K562 (cell line): Measurements from ENCODE around the gene KRT16. TPM values are rescaled to one million over a fixed set of nuclear protein-coding genes. Genes with fewer than 3 reads are reported as not detected.
A peak's percentile ranks its signal among the peaks of the same experiment; 100 is the strongest.

Source experiments
- ATAC-seq: fragments of 200-7000 bp; cut with Tn5 transposase; 3 replicates; pipeline ENCODE4 v1.9.1; 2020; ENCODE audit warnings: moderate library complexity
- BruUV-seq: library from RNA; stranded (reverse); fragments of 400-500 nt; replicated peaks from 2 replicates; lab custom pipeline; 2021; lab: Mats Ljungman, UMichigan
- CTCF ChIA-PET: fragments of 300-600 bp; formaldehyde crosslinking; extraction: SDS; loops from one replicate; lab custom pipeline; 2021; ENCODE audit warnings: low intra/inter-chr PET ratio; lab: Yijun Ruan, JAX
- POLR2A ChIA-PET: fragments of 300-600, 350-650 bp; sonication (Branson Sonifier 250); formaldehyde crosslinking; extraction: SDS; loops from one replicate; lab custom pipeline; 2021; ENCODE audit warnings: antibody characterized with exemption, inconsistent platforms; lab: Yijun Ruan, JAX
- DNase-seq, 4 experiments: peaks; one replicate each; pipeline versions ENCODE4 v3.0.0 to v3.0.0-alpha.2; 2011 to 2018; ENCODE audit warnings: low spot score in 3 of 4, mixed read lengths in 3 of 4; ENCODE audit errors: extremely low read depth in 1 of 4
- FAIRE-seq: peaks from 2 replicates; lab custom pipeline; 2011; peaks lifted over from hg19 to GRCh38; lab: Jason Lieb, UNC
- H2AFZ ChIP-seq: 2 replicates; pipeline ENCODE4 v1.6.0; 2011; ENCODE audit warnings: low read depth, low read length, control low read depth, inconsistent platforms
- H3K27ac ChIP-seq: fragments of 200-600 bp; 3 replicates; pipeline ENCODE4 v1.8.0; 2011; ENCODE audit warnings: low read depth, mild to moderate bottlenecking, control low read depth, inconsistent platforms, low read length, moderate library complexity, mixed read lengths; ENCODE audit errors: extremely low read depth
- H3K27me3 ChIP-seq, 2 experiments: fragments of 300-600 bp in 1 of 2; 2 replicates in 1 of 2; 3 replicates in 1 of 2; pipeline versions ENCODE4 v1.6.0 to v1.8.0; 2011; ENCODE audit warnings: inconsistent platforms in 2 of 2, low read length in 2 of 2, mild to moderate bottlenecking in 1 of 2, mixed read lengths in 1 of 2, moderate library complexity in 1 of 2; ENCODE audit not compliant: control insufficient read depth in 2 of 2, insufficient read depth in 2 of 2
- H3K36me3 ChIP-seq: fragments of 300-600 bp; 3 replicates; pipeline ENCODE4 v1.8.0; 2011; ENCODE audit warnings: mild to moderate bottlenecking, low read length, inconsistent platforms; ENCODE audit not compliant: control insufficient read depth, insufficient read depth
- H3K4me1 ChIP-seq, 2 experiments: fragments of 200-600 bp in 1 of 2; replicated peaks in 1 of 2; 2 replicates in 1 of 2; 3 replicates in 1 of 2; pipeline versions ENCODE4 v1.5.1 to v1.8.0; 2011; ENCODE audit warnings: inconsistent platforms in 2 of 2, low read length in 2 of 2, mild to moderate bottlenecking in 1 of 2, mixed read lengths in 1 of 2, moderate library complexity in 1 of 2; ENCODE audit not compliant: control insufficient read depth in 2 of 2, insufficient read depth in 2 of 2
- H3K4me2 ChIP-seq: 2 replicates; pipeline ENCODE4 v1.6.1; 2011; ENCODE audit warnings: low read length, control low read depth, inconsistent platforms, mixed read lengths; ENCODE audit not compliant: insufficient read depth
- H3K4me3 ChIP-seq: fragments of 200-600 bp; sonication (generic), shearing (Covaris generic); 2 replicates; pipeline ENCODE4 v1.5.1; 2016; ENCODE audit warnings: control low read depth, inconsistent platforms
- H3K79me2 ChIP-seq: fragments of 200-600 bp; 3 replicates; pipeline ENCODE4 v1.8.0; 2011; ENCODE audit warnings: low read length, inconsistent platforms; ENCODE audit not compliant: control insufficient read depth, insufficient read depth
- H3K9ac ChIP-seq, 2 experiments: 2 replicates each; pipeline versions ENCODE4 v1.6.0 to v1.6.1; 2011; ENCODE audit warnings: low read depth in 2 of 2, low read length in 2 of 2, control low read depth in 1 of 2, inconsistent platforms in 1 of 2, mild to moderate bottlenecking in 1 of 2, mixed read lengths in 1 of 2; ENCODE audit not compliant: insufficient read depth in 1 of 2
- H3K9me1 ChIP-seq: one replicate; pipeline ENCODE4 v1.6.0; 2011; ENCODE audit warnings: inconsistent platforms, mild to moderate bottlenecking, low read length, moderate library complexity; ENCODE audit not compliant: control insufficient read depth, insufficient read depth
- H3K9me3 ChIP-seq: replicated peaks from 2 replicates; pipeline ENCODE4 v1.5.1; 2011; ENCODE audit warnings: low read depth, low read length, inconsistent platforms; ENCODE audit not compliant: control insufficient read depth, insufficient read depth
- H4K20me1 ChIP-seq: replicated peaks from 2 replicates; pipeline ENCODE4 v1.6.1; 2011; ENCODE audit warnings: low read length, inconsistent platforms, mixed read lengths; ENCODE audit not compliant: control insufficient read depth, insufficient read depth
- CBFA2T3 ChIP-seq: fragments of 450-650 bp; IDR thresholded peaks from 2 replicates; pipeline ENCODE4 v1.6.1; 2017
- ELF4 ChIP-seq: fragments of 450-650 bp; formaldehyde crosslinking; IDR thresholded peaks from 2 replicates; pipeline ENCODE4 v1.4.0; 2022; ENCODE audit warnings: missing genetic modification characterization
- MLLT1 ChIP-seq, 2 experiments: fragments of 450-650 bp; IDR thresholded peaks; 2 replicates each; pipeline ENCODE4 v1.6.1; 2016
- REST ChIP-seq, 2 experiments: fragments of 450-650 bp; formaldehyde crosslinking in 1 of 2; IDR thresholded peaks; 2 replicates each; pipeline versions ENCODE4 v1.4.0 to v1.6.1; 2014 to 2020; ENCODE audit warnings: mild to moderate bottlenecking in 2 of 2, borderline replicate concordance in 1 of 2, low read depth in 1 of 2
- SPI1 ChIP-seq: IDR thresholded peaks from 2 replicates; pipeline ENCODE4 v1.6.1; 2011; ENCODE audit warnings: low read depth, low read length, control low read depth, borderline replicate concordance
- TEAD4 ChIP-seq, 2 experiments: sonication (generic) in 1 of 2; formaldehyde crosslinking in 1 of 2; IDR thresholded peaks; 2 replicates each; pipeline versions ENCODE4 v1.6.1 to v1.8.0; 2012 to 2022; ENCODE audit warnings: borderline replicate concordance in 1 of 2, inconsistent platforms in 1 of 2, low read length in 1 of 2, mild to moderate bottlenecking in 1 of 2, missing genetic modification reagents in 1 of 2
- THRB ChIP-seq: fragments of 450-650 bp; formaldehyde crosslinking; conservative IDR thresholded peaks from 2 replicates; pipeline ENCODE4 v1.4.0; 2022; ENCODE audit warnings: mild to moderate bottlenecking, missing genetic modification characterization
- WGBS: fragments of 100-300 bp; shearing (Covaris generic); methylation state at CpG from one replicate; pipeline ENCODE4 v1.1.6; 2016; ENCODE audit warnings: low coverage, mixed read lengths; ENCODE audit not compliant: insufficient coverage; ENCODE audit errors: missing lambda C conversion rate; 5-methylcytosine and 5-hydroxymethylcytosine counted together
- in situ Hi-C: fragments of 300-500 bp; cut with MboI; formaldehyde crosslinking; loops from 4 replicates; pipeline ENCODE4 v1.15.0; 2018; ENCODE audit warnings: inconsistent platforms, mixed read lengths
- intact Hi-C: fragments of 100-400 bp; cut with micrococcal nuclease; formaldehyde crosslinking; loops from 2 replicates; pipeline ENCODE4 v1.14.2; 2022
- polyA plus RNA-seq, 8 experiments: library from polyadenylated mRNA; depleted of rRNA in 4 of 8; stranded (reverse) in 5 of 8; unstranded in 3 of 8; fragments of >200 nt; fragmentation: Nextera tagmentation in 2 of 8; fragmentation: Illumina TruSeq in 1 of 8; extraction: Ambion mirVana in 2 of 8; extraction: Trizol in 1 of 8; gene quantifications; 2 replicates each; pipeline versions ENCODE4 v1.2.1 to v1.2.3, GENCODE V29; 2011 to 2014; ENCODE audit warnings: inconsistent platforms in 1 of 8, missing spikeins in 1 of 8
- total RNA-seq, 7 experiments: library from RNA; depleted of rRNA in 6 of 7; stranded (reverse); fragments of >200 nt in 6 of 7; fragmentation: Illumina TruSeq in 2 of 7; extraction: Trizol in 2 of 7; gene quantifications; 2 replicates each; pipeline versions ENCODE4 v1.2.1 to v1.2.3, GENCODE V29; 2011 to 2021; ENCODE audit warnings: low replicate concordance in 1 of 7

KRT16 gene
- total and polyA plus RNA-seq, 9 of the 15 experiments (the other 6 are each of a cell fraction or from before 2014, with no cell fraction given): 0.04 TPM; not detected in 8

- no peak overlapping the region for H3K4me2 ChIP-seq
- no peaks in the 10 kb centered on the region for H3K36me3 ChIP-seq
- peak; percentile 6 for FAIRE-seq
- CTCF ChIA-PET: no interaction called here
- H3K9me1 ChIP-seq: no peaks in the 10 kb centered on the region
- no TSS peak for BruUV-seq
- POLR2A ChIA-PET: interaction anchor here (0.6 to 1.4 kb wide), 3 partner anchors 37 to 194 kb away, joined by 3 to 5 read pairs (median 4); partner anchors contain the start of gene EIF1
- H3K9ac ChIP-seq: no peak overlapping the region
- no peak overlapping the region for H3K4me3 ChIP-seq
- intact Hi-C loops (no loop called here), in situ Hi-C loops (loop anchor here (25.0 kb wide), 1 partner anchor 1040 kb away; no protein-coding TSS in a partner anchor)
- 46% methylated on average over 13 of the region's 13 CpGs for WGBS
- DNase-seq: no peak
- H3K27ac ChIP-seq: no peak overlapping the region
- ATAC-seq: no peak
- H2AFZ ChIP-seq: no peak overlapping the region
- no peaks in the 10 kb centered on the region for H3K9me3 ChIP-seq
- 0 out of 2 replicates have a peak, but pooled peaks cover 3% of the 10 kb centered on the region for H4K20me1 ChIP-seq
- peaks cover 9 to 49% of the 10 kb centered on the region in 2 experiments; a peak in 3 of 5 replicates for H3K4me1 ChIP-seq
- no peaks in the 10 kb centered on the region for H3K79me2 ChIP-seq
- peaks cover 2 to 20% of the 10 kb centered on the region in 2 experiments; a peak in 2 of 5 replicates for H3K27me3 ChIP-seq
- TF ChIP-seq ELF4 (CRISPR knock-in tag) (no peak), MLLT1 (IDR thresholded peaks at IDR 0.05) (peak in 1 of 2 experiments; percentile 15; a peak in 1 of 4 replicates), THRB (CRISPR knock-in tag) (0 out of 2 replicates have a peak, but pooled peaks have one; percentile 10), SPI1 (no peak), TEAD4 (IDR thresholded peaks at IDR 0.05; ENCODE audit: low read length) (no peak), TEAD4 (CRISPR knock-in tag; IDR thresholded peaks at IDR 0.05; ENCODE audit: borderline replicate concordance) (no peak), REST (IDR thresholded peaks at IDR 0.05; ENCODE audit: borderline replicate concordance) (peak; percentile 42; the same call in 1 of the 2 replicates), REST (CRISPR knock-in tag; IDR thresholded peaks at IDR 0.05; ENCODE audit: low read depth) (no peak), CBFA2T3 (no peak)
These were observed 39.3 kb upstream of the KRT16 start for GRCh38 chr17:41651625-41652460.
